ENCODE data around the gene ARL16.
"Not testable (repeated sequence)": the region's sequence is repeated elsewhere in the genome, so short reads cannot be mapped to it uniquely, and the experiment has no call there.

ARL16 gene

DNA sequence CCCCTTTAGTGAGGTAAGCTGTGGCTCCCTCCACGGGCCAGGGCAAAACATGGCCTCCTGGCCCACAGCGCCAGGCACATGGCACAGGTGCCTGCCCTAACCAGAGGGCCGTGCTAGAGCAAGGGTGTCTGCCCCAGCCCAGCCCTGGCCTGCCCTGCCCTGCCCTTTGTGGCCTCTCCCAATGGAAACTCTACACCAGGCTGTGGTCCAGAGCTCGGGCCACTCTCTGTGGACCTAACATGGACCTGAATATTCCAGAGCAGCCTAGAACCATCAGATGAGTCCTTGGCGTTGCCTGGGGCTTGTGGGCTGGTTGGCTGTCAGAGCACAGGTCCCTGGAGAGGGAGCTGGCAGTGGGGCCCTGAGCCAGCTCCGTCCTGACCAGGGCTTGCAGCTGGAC lies 11.6 kb upstream of the ARL16 start:
- no peak for DNase-seq (ENCODE audit: low read depth in 2 of 2)

DNA sequence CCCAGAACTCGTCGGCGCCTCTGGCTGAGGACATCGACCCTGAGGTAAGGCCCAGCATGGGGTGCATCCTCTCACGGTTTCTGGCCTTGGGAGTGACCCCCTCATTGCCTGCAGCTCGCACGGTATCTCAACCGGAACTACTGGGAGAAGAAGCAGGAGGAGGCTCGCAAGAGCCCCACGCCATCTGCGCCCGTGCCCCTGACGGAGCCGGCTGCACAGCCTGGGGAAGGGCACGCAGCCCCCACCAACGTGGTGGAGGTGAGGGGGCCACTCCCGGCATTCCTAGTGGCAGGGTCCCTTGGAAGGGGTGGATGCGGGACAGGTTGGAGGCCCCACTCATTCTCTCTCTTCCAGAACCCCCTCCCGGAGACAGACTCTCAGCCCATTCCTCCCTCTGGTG lies 11.2 kb upstream of the ARL16 start:
- no peak for DNase-seq (ENCODE audit: low read depth in 2 of 2)

- no peak for DNase-seq (ENCODE audit: low read depth in 2 of 2)
Measured at GRCh38 chr17:81693509-81694210, 10.1 kb upstream of the ARL16 start.

GRCh38 chr17:81691608-81692007 lies 8.0 kb upstream of the ARL16 start:
- DNase-seq (ENCODE audit: low read depth in 2 of 2), result no peak

- no peak for DNase-seq (ENCODE audit: low read depth in 2 of 2)
Measured at GRCh38 chr17:81691196-81691595, 7.6 kb upstream of the ARL16 start.

- DNase-seq (ENCODE audit: low read depth in 2 of 2), result no peak
Measured at GRCh38 chr17:81690549-81690948, 7.0 kb upstream of the ARL16 start.

- DNase-seq (ENCODE audit: low read depth in 2 of 2), result no peak
Measured at GRCh38 chr17:81690066-81690465, 6.5 kb upstream of the ARL16 start.

DNA sequence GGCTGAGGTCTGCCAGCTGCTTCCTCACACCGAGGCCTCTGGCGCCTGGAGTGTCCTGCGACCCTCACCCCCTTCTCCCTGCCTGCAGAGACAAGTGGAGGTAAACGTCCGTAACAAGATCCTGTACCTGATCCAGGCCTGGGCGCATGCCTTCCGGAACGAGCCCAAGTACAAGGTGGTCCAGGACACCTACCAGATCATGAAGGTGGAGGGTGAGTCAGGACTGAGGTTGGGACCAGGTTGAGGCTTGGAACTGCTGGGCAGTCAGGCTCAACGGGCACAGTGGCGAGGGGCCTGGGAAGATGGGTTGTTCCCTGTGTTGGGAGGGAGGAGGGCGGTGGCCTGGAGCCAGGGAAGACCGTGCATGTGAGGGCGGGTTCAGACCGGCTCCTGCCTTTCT lies 5.0 kb upstream of the ARL16 start:
- DNase-seq (ENCODE audit: low read depth in 2 of 2), result no peak

DNA sequence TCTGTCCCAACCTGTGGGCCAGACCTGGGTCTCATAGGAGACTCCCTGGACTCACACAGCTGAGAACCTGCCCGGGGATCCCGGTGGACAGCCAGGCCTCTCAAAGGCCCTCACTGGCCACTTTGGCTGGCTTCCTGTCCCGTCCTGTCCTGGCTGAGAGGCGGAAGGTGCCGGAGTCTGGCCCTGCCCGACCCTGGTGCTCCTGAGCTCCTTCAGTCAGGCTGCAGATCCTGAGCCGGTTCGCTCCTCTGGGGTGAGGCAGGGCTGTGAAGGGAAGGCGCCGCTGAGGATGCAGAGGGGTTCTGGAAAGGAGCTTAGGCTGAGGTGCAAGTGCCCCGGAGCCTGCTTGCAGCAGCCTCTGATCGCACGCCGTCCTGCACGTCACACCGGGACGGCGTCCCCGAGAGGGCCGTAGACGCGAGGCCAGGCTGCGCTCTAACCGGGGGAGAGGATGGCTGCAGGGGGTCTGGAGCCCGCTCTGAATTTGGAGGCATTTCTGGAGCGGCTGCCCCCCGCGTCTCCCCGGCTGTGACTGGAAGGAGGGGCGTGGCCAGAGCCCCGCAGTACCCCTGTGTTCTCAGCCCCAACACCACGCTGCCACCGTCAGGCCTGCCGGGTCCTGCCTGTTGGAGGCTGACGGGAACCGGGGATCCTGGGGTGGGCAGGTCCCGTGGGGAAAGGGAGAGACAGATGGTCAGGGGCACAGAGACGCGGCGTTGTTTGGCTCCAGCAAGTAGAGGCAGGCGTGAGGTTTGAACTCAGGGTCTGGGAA lies 4.4 kb upstream of the ARL16 start:
- DNase-seq (ENCODE audit: low read depth in 2 of 2), result no peak

GRCh38 chr17:81686614-81687013 lies 3.0 kb upstream of the ARL16 start:
- no peak for DNase-seq (ENCODE audit: low read depth in 2 of 2)

- peak; percentile 40 to 45 for DNase-seq (ENCODE audit: low read depth in 2 of 2)
Measured at GRCh38 chr17:81685108-81685507, 1.5 kb upstream of the ARL16 start.

- DNase-seq (ENCODE audit: low read depth in 2 of 2), result no peak
Measured at GRCh38 chr17:81684442-81684911, 880 bp upstream of the ARL16 start.

- DNase-seq (ENCODE audit: low read depth in 2 of 2), result no peak
Measured at GRCh38 chr17:81683208-81683583, 401 bp downstream of the ARL16 start.

DNA sequence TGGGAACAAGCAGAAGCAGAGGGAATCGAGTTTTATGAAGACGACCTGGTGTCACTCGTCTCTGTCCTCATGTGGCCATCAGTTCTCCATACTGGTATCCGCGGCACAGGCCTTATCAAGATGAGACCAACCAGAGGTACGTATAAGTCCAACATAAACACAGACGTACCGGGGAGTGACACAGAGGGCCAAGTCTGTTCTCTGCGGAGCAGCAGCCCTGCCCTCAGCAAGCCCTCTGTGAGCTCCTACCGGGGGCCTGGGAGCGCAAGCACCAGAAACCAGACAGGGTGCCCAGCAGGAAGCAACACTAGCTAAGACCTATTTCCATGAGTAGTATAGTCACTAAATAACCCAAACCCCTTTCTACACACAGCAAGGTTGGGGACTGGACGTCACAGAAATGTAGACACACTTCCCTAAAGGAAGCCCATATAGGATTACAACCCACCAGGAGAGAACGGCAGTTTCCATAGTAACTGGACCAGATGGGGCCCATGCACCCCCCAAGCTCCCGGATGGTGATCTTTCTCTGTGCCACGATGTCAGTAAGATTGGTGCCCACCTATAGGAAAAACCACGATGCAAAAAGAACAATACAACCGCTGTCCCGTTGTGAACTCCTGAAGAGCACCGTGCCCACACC lies 911 bp downstream of the ARL16 start:
- no peak for DNase-seq (ENCODE audit: low read depth in 2 of 2)

DNA sequence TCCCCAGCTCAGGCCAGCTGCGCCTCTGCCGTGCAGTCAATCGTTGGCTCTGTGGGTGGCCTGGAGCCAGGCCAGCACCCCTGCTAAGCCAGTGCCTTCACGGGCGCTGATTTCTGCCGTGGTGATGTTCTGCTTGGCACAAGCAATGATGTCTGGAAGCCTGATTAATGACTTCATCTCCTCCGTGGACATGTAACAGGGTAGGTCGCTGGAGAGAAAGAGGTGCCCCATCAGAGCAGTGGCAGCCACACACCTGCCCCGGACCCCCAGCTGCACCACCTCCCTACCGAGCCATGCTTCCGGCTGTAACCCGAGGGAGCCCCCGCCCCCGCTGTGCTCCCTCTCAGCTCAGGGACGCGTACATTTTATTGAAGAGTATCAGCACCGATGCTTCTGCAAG lies 1.9 kb downstream of the ARL16 start:
- DNase-seq (ENCODE audit: low read depth in 2 of 2), result no peak

DNA sequence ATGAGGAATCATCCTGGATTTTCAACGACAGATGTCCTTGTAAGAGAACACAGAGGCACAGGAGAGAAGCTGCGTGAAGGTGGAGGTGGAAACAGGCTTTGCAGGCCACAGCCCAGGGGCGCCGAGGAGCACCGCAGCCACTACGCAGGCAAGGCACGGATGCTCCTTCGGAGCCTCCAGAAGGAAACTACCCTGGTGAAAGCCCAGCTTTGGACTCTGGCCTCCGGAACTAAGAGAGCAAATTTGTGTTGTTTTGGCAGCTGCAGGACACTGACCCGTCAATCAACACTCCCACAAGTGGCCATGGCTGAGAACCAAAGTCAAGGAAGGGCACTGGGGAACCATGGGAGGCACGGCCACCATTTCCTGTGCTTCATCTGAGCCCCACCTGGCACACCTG lies 3.4 kb downstream of the ARL16 start:
- DNase-seq (ENCODE audit: low read depth in 2 of 2), result no peak

DNA sequence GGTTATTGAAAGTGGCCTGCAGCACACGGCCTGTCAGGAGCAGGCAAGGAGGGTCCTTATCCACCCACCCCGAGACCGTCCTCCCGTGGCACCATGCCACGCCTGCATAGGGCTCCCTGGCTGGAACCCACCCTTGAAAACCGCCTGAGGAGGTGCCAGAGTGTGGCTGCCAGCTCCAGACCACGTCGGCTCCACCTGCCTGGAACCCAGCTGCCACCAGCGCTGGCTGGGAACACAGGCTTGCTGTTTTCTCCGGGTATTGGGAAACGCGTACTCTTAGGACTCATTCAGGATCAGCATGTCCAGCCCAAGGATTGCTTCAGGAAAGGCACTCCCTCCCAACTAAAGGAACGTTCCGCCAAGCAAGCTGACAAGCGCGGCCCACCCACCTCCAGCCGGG lies 6.7 kb downstream of the ARL16 start:
- no peak for DNase-seq (ENCODE audit: low read depth in 2 of 2)

DNA sequence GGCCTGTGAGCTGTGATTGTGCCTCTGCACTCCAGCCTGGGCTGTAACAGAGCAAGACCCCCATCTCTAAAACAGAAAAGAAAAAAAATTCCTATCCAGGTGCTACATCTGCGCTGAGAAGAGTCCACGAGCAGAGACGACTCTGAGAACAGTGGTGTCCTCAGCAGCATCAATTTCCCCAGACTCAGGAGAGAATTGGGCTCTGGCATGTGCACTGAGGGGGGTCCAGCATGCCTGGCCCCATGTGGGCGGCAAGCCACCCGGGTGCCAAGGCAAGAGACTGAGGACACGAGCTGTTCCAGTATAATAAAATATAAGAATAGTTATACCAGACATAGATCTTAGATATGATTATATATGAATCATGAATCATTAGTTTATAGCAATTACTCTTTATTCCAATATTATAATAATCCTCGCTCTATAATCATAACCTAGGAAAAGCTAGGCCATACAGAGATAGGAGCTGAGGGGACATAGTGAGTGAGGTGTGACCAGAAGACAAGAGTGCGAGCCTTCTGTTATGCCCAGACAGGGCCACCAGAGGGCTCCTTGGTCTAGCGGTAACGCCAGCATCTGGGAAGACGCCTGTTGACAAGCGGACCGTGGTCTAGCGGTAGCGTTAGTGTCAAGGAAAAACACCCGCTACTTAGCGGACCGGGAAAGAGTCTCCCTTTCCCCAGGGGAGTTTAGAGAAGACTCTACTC lies 7.9 kb downstream of the ARL16 start:
- not testable (repeated sequence) for DNase-seq (ENCODE audit: low read depth in 2 of 2)

- DNase-seq (ENCODE audit: low read depth in 2 of 2), result no peak
Measured at GRCh38 chr17:81673561-81674258, 9.9 kb downstream of the ARL16 start.

DNA sequence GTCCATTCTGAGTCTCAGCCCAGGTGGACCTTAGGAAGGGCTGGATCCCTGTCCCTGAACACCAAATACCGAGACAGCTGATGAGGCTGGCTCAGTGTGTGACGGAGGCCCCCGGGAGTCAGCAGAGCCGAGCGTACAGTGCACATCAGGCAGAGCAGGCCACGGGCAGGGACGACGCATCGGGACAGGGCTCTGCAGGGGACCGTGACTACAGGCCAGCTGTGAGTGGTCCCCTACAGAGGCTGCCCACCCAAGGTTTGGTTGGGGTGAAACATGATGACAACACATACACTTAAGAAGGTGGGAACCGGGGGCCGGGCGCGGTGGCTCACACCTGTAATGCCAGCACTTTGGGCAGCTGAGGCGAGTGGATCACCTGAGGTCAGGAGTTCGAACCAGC lies 10.6 kb downstream of the ARL16 start:
- no peak for DNase-seq (ENCODE audit: low read depth in 2 of 2)

DNA sequence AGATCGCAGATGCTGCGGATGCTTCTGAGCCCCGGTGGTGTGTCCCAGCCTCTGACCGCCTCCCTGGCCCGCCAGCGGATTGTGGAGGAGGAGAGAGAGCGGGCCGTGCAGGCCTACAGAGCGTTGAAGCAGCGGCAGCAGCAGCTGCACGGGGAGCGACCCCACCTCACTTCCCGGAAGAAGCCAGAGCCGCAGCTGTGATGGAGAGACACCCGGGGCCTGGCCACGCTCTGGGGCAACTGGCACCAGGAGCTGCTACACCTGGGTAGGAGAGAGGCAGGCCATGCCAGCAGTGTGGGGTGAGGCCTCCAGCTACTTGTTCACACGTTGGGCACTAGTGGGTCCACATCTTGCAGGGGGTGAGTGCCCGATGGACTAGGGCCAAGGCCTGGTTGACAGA lies 11.1 kb downstream of the ARL16 start:
- DNase-seq (ENCODE audit: low read depth in 2 of 2), result no peak

DNA sequence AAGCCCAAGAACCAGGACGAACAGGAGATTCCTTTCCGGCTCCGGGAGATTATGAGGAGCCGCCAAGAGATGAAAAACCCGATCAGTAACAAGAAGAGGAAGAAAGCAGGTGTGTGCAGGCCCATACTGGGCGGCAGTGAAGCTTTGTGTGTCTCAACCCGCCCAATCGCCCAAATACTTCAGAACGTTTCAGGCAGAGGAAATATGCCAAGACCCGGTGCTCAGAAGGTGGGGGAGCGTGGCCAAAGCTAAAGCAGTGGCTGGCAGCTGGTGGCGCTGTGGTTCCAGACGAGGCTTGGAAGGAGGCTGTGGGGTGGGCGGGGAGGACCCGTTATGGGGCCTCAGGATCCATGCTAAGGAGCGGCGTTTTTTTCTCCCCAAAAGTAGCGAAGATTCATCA lies 15.8 kb downstream of the ARL16 start:
- DNase-seq (ENCODE audit: low read depth in 2 of 2), result no peak
